ENCODE results near the gene DISC1. TPM values are rescaled to one million over a fixed set of nuclear protein-coding genes. Genes with fewer than 3 reads are reported as not detected.

Gene DISC1
- total and polyA plus RNA-seq, 2 of the 13 experiments (the other 11 are each of a cell fraction or from before 2014, with no cell fraction given): 4.2 to 4.6 TPM

DNA sequence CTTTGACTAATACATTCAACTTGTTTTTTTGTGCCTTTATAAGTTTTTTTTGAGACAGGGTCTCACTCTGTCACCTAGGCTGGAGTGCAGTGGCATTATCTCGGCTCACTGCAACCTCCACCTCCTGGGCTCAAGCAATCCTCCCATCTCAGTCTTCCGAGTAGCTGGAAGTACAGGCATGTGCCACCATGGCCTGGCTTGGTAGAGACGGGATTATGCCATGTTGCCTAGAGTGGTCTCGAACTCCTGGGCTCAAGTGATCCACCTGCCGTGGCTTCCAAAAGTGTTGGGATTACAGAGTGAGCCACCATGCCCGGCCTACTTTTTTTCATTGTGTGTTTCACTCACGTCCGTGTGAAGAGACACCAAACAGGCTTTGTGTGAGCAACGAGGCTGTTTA, 202.7 kb downstream of the DISC1 start:
- H2AFZ ChIP-seq (ENCODE audit: low read length): no peak overlapping the region
- H3K27me3 ChIP-seq (ENCODE audit: control insufficient read depth in 1 of 2, insufficient read depth in 2 of 2, low read length in 2 of 2): no peaks in the 10 kb centered on the region
- no peaks in the 10 kb centered on the region for H4K20me1 ChIP-seq (ENCODE audit: insufficient read depth, low read length)
- ATAC-seq: no peak
- ChIA-PET CTCF (ENCODE audit: low intra/inter-chr PET ratio, low total read pairs) (no interaction called here), POLR2A (no interaction called here)
- H3K9ac ChIP-seq (ENCODE audit: insufficient read depth, low read depth, low read length): no peak overlapping the region
- in situ Hi-C loops (cut with HindIII; ENCODE audit: extremely low pct_ligation_motif_present, low pct_unique_long_range_greater_than_20kb): no loop called here
- H3K36me3 ChIP-seq (replicated peaks in 1 of 2; ENCODE audit: control insufficient read depth in 1 of 2, insufficient read depth in 2 of 2, low read length in 2 of 2): no peaks in the 10 kb centered on the region; a peak in 2 of 5 replicates
- no peak overlapping the region for H3K4me3 ChIP-seq (replicated peaks in 1 of 3; ENCODE audit: insufficient read depth in 1 of 3, low read depth in 2 of 3, low read length in 3 of 3)
- no peak overlapping the region for H3K27ac ChIP-seq (ENCODE audit: extremely low read length, insufficient read depth, low read length)
- 84% methylated on average over 9 of the region's 9 CpGs for WGBS (ENCODE audit: low lambda C conversion rate)
- no peak for DNase-seq (ENCODE audit: low spot score)
- H3K79me2 ChIP-seq (ENCODE audit: insufficient read depth, low read length): no peaks in the 10 kb centered on the region
- peaks cover 18% of the 10 kb centered on the region for H3K4me1 ChIP-seq (ENCODE audit: insufficient read depth, low read length)
- H3K9me3 ChIP-seq (ENCODE audit: low read length): no peaks in the 10 kb centered on the region
- no peak for FAIRE-seq
- no peak for TF ChIP-seq NFE2L2 (IDR thresholded peaks at IDR 0.05; ENCODE audit: low read length)
- TF ChIP-seq ZNF230 (CRISPR knock-in tag; IDR thresholded peaks at IDR 0.05): no peak
- TF ChIP-seq, protein P1, sequence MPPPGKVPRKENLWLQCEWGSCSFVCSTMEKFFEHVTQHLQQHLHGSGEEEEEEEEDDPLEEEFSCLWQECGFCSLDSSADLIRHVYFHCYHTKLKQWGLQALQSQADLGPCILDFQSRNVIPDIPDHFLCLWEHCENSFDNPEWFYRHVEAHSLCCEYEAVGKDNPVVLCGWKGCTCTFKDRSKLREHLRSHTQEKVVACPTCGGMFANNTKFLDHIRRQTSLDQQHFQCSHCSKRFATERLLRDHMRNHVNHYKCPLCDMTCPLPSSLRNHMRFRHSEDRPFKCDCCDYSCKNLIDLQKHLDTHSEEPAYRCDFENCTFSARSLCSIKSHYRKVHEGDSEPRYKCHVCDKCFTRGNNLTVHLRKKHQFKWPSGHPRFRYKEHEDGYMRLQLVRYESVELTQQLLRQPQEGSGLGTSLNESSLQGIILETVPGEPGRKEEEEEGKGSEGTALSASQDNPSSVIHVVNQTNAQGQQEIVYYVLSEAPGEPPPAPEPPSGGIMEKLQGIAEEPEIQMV (CRISPR knock-in tag; IDR thresholded peaks at IDR 0.05; ENCODE audit: low read depth): no peak
- TF ChIP-seq SMARCE1 (IDR thresholded peaks at IDR 0.05; ENCODE audit: borderline replicate concordance): no peak
- no peak for TF ChIP-seq ZNF788 (CRISPR knock-in tag; IDR thresholded peaks at IDR 0.05; ENCODE audit: borderline replicate concordance)
- TF ChIP-seq CHD2 (IDR thresholded peaks at IDR 0.05; ENCODE audit: low read depth, low read length): no peak
- TF ChIP-seq, protein P2, sequence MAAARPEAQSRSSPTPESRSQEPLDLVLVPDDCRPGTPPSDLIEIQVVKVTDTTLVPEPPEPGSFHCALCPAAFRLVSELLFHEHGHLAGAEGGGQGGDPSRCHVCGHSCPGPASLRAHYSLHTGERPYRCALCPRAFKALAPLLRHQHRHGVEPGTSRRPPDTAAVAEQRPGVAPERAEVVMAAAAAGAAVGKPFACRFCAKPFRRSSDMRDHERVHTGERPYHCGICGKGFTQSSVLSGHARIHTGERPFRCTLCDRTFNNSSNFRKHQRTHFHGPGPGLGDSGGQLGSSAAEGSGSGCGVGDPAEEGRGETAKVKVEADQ (CRISPR knock-in tag; IDR thresholded peaks at IDR 0.05; ENCODE audit: borderline replicate concordance): no peak
- TF ChIP-seq, protein P3, sequence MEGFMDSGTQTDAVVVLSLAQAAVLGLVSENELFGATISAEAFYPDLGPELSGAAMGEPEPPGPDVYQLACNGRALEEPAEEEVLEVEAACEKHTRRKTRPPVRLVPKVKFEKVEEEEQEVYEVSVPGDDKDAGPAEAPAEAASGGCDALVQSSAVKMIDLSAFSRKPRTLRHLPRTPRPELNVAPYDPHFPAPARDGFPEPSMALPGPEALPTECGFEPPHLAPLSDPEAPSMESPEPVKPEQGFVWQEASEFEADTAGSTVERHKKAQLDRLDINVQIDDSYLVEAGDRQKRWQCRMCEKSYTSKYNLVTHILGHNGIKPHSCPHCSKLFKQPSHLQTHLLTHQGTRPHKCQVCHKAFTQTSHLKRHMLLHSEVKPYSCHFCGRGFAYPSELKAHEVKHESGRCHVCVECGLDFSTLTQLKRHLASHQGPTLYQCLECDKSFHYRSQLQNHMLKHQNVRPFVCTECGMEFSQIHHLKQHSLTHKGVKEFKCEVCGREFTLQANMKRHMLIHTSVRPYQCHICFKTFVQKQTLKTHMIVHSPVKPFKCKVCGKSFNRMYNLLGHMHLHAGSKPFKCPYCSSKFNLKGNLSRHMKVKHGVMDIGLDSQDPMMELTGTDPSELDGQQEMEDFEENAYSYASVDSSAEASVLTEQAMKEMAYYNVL (CRISPR knock-in tag; IDR thresholded peaks at IDR 0.05; ENCODE audit: borderline replicate concordance): no peak
- TF ChIP-seq, protein P4, sequence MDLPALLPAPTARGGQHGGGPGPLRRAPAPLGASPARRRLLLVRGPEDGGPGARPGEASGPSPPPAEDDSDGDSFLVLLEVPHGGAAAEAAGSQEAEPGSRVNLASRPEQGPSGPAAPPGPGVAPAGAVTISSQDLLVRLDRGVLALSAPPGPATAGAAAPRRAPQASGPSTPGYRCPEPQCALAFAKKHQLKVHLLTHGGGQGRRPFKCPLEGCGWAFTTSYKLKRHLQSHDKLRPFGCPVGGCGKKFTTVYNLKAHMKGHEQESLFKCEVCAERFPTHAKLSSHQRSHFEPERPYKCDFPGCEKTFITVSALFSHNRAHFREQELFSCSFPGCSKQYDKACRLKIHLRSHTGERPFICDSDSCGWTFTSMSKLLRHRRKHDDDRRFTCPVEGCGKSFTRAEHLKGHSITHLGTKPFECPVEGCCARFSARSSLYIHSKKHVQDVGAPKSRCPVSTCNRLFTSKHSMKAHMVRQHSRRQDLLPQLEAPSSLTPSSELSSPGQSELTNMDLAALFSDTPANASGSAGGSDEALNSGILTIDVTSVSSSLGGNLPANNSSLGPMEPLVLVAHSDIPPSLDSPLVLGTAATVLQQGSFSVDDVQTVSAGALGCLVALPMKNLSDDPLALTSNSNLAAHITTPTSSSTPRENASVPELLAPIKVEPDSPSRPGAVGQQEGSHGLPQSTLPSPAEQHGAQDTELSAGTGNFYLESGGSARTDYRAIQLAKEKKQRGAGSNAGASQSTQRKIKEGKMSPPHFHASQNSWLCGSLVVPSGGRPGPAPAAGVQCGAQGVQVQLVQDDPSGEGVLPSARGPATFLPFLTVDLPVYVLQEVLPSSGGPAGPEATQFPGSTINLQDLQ (CRISPR knock-in tag; IDR thresholded peaks at IDR 0.05): no peak
- TF ChIP-seq DNMT3B (CRISPR knock-in tag; conservative IDR thresholded peaks at IDR 0.05): no peak
- TF ChIP-seq EED (CRISPR knock-in tag; IDR thresholded peaks at IDR 0.05): no peak
- TF ChIP-seq CCAR2 (optimal IDR thresholded peaks at IDR 0.05; ENCODE audit: low read depth, low read length): no peak
- TF ChIP-seq, protein P5, sequence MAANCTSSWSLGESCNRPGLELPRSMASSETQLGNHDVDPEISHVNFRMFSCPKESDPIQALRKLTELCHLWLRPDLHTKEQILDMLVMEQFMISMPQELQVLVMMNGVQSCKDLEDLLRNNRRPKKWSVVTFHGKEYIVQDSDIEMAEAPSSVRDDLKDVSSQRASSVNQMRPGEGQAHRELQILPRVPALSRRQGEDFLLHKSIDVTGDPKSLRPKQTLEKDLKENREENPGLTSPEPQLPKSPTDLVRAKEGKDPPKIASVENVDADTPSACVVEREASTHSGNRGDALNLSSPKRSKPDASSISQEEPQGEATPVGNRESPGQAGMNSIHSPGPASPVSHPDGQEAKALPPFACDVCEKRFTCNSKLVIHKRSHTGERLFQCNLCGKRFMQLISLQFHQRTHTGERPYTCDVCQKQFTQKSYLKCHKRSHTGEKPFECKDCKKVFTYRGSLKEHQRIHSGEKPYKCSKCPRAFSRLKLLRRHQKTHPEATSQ (CRISPR knock-in tag; IDR thresholded peaks at IDR 0.05; ENCODE audit: borderline replicate concordance): no peak
- BruUV-seq (replicated peaks): no TSS peak
- H3K4me2 ChIP-seq (ENCODE audit: low read depth, low read length): no peak overlapping the region
- intact Hi-C loops (cut with micrococcal nuclease; ENCODE audit: unreplicated experiment): no loop called here
